ENCODE measurements around the gene HDAC2.

GRCh38 chr6:113960795-113961194 is 10.2 kb downstream of the HDAC2 start:
- no peak for TF ChIP-seq CTCF (IDR thresholded peaks at IDR 0.05)
- no peak for TF ChIP-seq POLR2A (IDR thresholded peaks at IDR 0.05)
- no peak for TF ChIP-seq POLR2AphosphoS5 (IDR thresholded peaks at IDR 0.05; ENCODE audit: insufficient read depth in 1 of 2, low read depth in 1 of 2)
